ENCODE results near the gene MAP3K19. TPM values are rescaled to one million over a fixed set of nuclear protein-coding genes. Genes with fewer than 3 reads are reported as not detected.

MAP3K19 gene
- total and polyA plus RNA-seq, 7 donors, result not detected

- peaks cover 0 to 49% (median 40%) of the 10 kb centered on the region in 4 donors for H3K4me1 ChIP-seq
- TF ChIP-seq POLR2AphosphoS5 (IDR thresholded peaks at IDR 0.05) (peak; percentile 61 to 92 (median 82)), POLR2A (IDR thresholded peaks at IDR 0.05) (no peak), EP300 (IDR thresholded peaks at IDR 0.05) (peak in 1 of 4 donors; percentile 78), CTCF (IDR thresholded peaks at IDR 0.05) (no peak)
- no peaks in the 10 kb centered on the region for H3K9me3 ChIP-seq
- peak within 1 kb of the TSS; percentile 96 to 98 (median 98) for H3K27ac ChIP-seq
- 0% methylated on average over 83 of the region's 83 CpGs for WGBS, 2 donors
- no peaks in the 10 kb centered on the region for H3K27me3 ChIP-seq
- peak within 1 kb of the TSS; percentile 89 to 96 (median 92) for H3K4me3 ChIP-seq
- intact Hi-C loops (cut with DNase I), result loop anchor here (1.0 to 10.0 kb wide), 4 partner anchors 134 to 824 kb away; partner anchors contain the start of genes R3HDM1, RAB3GAP1 and ZRANB3
- no peaks in the 10 kb centered on the region for H3K36me3 ChIP-seq
- peak; percentile 99 for DNase-seq
These were observed 128.5 kb downstream of the MAP3K19 start, which contains the start of gene CCNT2 for GRCh38 chr2:134918526-134919340. Gene CCNT2, plus strand, starts transcription at chr2:134918822. Its CDS starts 33 bp downstream, at chr2:134918855.

- H3K27me3 ChIP-seq, result no peaks in the 10 kb centered on the region
- intact Hi-C loops (cut with DNase I), result loop anchor here (1.0 to 10.0 kb wide), 4 partner anchors 135 to 825 kb away; partner anchors contain the start of genes R3HDM1, RAB3GAP1 and ZRANB3
- peak overlapping the region; percentile 89 to 96 (median 92) for H3K4me3 ChIP-seq
- H3K4me1 ChIP-seq, result peaks cover 0 to 42% (median 37%) of the 10 kb centered on the region in 4 donors
- H3K9me3 ChIP-seq, result no peaks in the 10 kb centered on the region
- H3K27ac ChIP-seq, result peak overlapping the region; percentile 96 to 98 (median 98)
- DNase-seq, result no peak
- H3K36me3 ChIP-seq, result no peaks in the 10 kb centered on the region
- WGBS, 2 donors, result 0 to 1% methylated on average over 38 of the region's 38 CpGs
- peak; percentile 62 to 82 (median 78) for TF ChIP-seq POLR2AphosphoS5 (IDR thresholded peaks at IDR 0.05)
- peak; percentile 47 to 82 for TF ChIP-seq POLR2A (IDR thresholded peaks at IDR 0.05)
- no peak for TF ChIP-seq EP300 (IDR thresholded peaks at IDR 0.05)
- TF ChIP-seq CTCF (IDR thresholded peaks at IDR 0.05), result peak in 2 of 4 experiments; percentile 27 to 38
These were observed 129.2 kb downstream of the MAP3K19 start for GRCh38 chr2:134917888-134918525.

GRCh38 chr2:134917360-134917865 is 129.8 kb downstream of the MAP3K19 start:
- DNase-seq, result no peak
- peaks cover 0 to 36% (median 31%) of the 10 kb centered on the region in 4 donors for H3K4me1 ChIP-seq
- intact Hi-C loops (cut with DNase I), result loop anchor here (10.0 kb wide), 1 partner anchor 543 kb away; no protein-coding TSS in a partner anchor
- H3K9me3 ChIP-seq, result no peaks in the 10 kb centered on the region
- WGBS, 2 donors, result 11 to 25% methylated on average over 16 of the region's 16 CpGs
- no peaks in the 10 kb centered on the region for H3K36me3 ChIP-seq
- H3K27ac ChIP-seq, result peak overlapping the region; percentile 96 to 98 (median 98)
- H3K27me3 ChIP-seq, result no peaks in the 10 kb centered on the region
- H3K4me3 ChIP-seq, result peak overlapping the region; percentile 89 to 96 (median 92)
- TF ChIP-seq EP300 (IDR thresholded peaks at IDR 0.05) (no peak), CTCF (IDR thresholded peaks at IDR 0.05) (no peak), POLR2A (IDR thresholded peaks at IDR 0.05) (no peak), POLR2AphosphoS5 (IDR thresholded peaks at IDR 0.05) (no peak)

Other genes with a start within 250 kb of the MAP3K19 start
- not detected for gene ACMSD, start 208.8 kb downstream of the MAP3K19 start, total RNA-seq
- gene ACMSD, start 208.8 kb downstream of the MAP3K19 start, polyA plus RNA-seq, result not detected
- 10 to 100 TPM; 27.4 to 33.2 (median 32.1) TPM for gene CCNT2, start 128.6 kb downstream of the MAP3K19 start, total RNA-seq
- gene CCNT2, start 128.6 kb downstream of the MAP3K19 start, polyA plus RNA-seq, result 10 to 100 TPM in 1 of 3 donors, 1 to 10 TPM in 2; 4.8 to 10.2 (median 5.1) TPM
- gene RAB3GAP1, start 4.8 kb upstream of the MAP3K19 start, total RNA-seq, result 10 to 100 TPM; 54.5 to 70.2 (median 60.9) TPM
- gene RAB3GAP1, start 4.8 kb upstream of the MAP3K19 start, polyA plus RNA-seq, result 10 to 100 TPM; 18.6 to 22.1 (median 19.0) TPM

Data from sigmoid colon (tissue), 7 donors.